ENCODE results near the gene SLC8A1. TPM values are rescaled to one million over a fixed set of nuclear protein-coding genes. Genes with fewer than 3 reads are reported as not detected.

Gene SLC8A1
- total and polyA plus RNA-seq, 2 donors (not counting 1 experiment from before 2014, with no cell fraction given), result 17.4 to 109 TPM

DNA sequence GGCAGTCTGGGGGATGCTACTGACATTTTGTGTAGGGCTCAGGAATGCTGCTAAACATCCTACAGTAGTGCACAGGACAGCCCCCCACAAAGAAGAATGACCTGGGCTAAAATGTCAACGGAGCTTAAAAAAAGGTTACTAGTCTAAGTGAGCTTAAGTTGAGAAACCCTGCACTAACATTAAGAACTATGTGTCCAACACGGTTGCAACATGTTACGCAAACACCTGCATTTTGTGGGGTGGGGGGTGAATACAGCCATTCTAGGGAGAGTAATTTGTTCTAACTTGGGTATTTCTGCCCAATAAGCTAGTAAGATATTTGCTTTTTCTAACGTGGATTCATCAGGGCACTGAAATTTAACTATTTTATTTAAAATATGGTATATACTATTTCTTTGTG lies 57.9 kb downstream of the SLC8A1 start:
- no peak overlapping the region for H2AFZ ChIP-seq (ENCODE audit: low read length)
- no peaks in the 10 kb centered on the region for H3K79me2 ChIP-seq (ENCODE audit: control insufficient read depth, insufficient read depth, low read length)
- H3K4me2 ChIP-seq (ENCODE audit: extremely low read depth, insufficient read depth, low read length), result no peak overlapping the region
- no peak for DNase-seq (ENCODE audit: low read depth in 2 of 2)
- TF ChIP-seq EZH2 (IDR thresholded peaks at IDR 0.05; ENCODE audit: low read length, missing control alignments), result no peak
- TF ChIP-seq, protein P1, sequence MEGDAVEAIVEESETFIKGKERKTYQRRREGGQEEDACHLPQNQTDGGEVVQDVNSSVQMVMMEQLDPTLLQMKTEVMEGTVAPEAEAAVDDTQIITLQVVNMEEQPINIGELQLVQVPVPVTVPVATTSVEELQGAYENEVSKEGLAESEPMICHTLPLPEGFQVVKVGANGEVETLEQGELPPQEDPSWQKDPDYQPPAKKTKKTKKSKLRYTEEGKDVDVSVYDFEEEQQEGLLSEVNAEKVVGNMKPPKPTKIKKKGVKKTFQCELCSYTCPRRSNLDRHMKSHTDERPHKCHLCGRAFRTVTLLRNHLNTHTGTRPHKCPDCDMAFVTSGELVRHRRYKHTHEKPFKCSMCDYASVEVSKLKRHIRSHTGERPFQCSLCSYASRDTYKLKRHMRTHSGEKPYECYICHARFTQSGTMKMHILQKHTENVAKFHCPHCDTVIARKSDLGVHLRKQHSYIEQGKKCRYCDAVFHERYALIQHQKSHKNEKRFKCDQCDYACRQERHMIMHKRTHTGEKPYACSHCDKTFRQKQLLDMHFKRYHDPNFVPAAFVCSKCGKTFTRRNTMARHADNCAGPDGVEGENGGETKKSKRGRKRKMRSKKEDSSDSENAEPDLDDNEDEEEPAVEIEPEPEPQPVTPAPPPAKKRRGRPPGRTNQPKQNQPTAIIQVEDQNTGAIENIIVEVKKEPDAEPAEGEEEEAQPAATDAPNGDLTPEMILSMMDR (conservative IDR thresholded peaks at IDR 0.05 in 1 of 2, IDR thresholded peaks at IDR 0.05 in 1 of 2; ENCODE audit: low read depth in 1 of 2, low read length in 2 of 2), result no peak
- H3K4me3 ChIP-seq (replicated peaks in 1 of 4; ENCODE audit: control extremely low read depth in 1 of 4, insufficient read depth in 1 of 4, low read depth in 3 of 4, low read length in 4 of 4), result no peak overlapping the region
- H3K9me3 ChIP-seq (ENCODE audit: control insufficient read depth, insufficient read depth, low read depth, low read length), result no peaks in the 10 kb centered on the region
- peaks cover 7% of the 10 kb centered on the region for H3K4me1 ChIP-seq (ENCODE audit: control insufficient read depth, extremely low read depth, insufficient read depth, low read length)
- no peaks in the 10 kb centered on the region for H3K27me3 ChIP-seq (ENCODE audit: control insufficient read depth, insufficient read depth, low read length)
- no peaks in the 10 kb centered on the region for H3K36me3 ChIP-seq (ENCODE audit: control insufficient read depth, insufficient read depth, low read length)
- H4K20me1 ChIP-seq (ENCODE audit: control insufficient read depth, extremely low read depth, insufficient read depth, low read length), result no peaks in the 10 kb centered on the region
- H3K9ac ChIP-seq (ENCODE audit: insufficient read depth, low read length), result no peak overlapping the region
- no peak overlapping the region for H3K27ac ChIP-seq (ENCODE audit: insufficient read depth, low read length)

GRCh38 chr2:40388161-40388560 lies 63.7 kb downstream of the SLC8A1 start:
- DNase-seq (ENCODE audit: low read depth in 2 of 2), result peak in 1 of 2 donors; percentile 30
- Histone ChIP-seq H3K9me3 (ENCODE audit: control insufficient read depth, insufficient read depth, low read depth, low read length) (no peaks in the 10 kb centered on the region), H3K79me2 (ENCODE audit: control insufficient read depth, insufficient read depth, low read length) (no peaks in the 10 kb centered on the region), H3K27ac (ENCODE audit: insufficient read depth, low read length) (no peak overlapping the region), H2AFZ (ENCODE audit: low read length) (no peak overlapping the region), H3K4me1 (ENCODE audit: control insufficient read depth, extremely low read depth, insufficient read depth, low read length) (no peaks in the 10 kb centered on the region), H3K36me3 (ENCODE audit: control insufficient read depth, insufficient read depth, low read length) (no peaks in the 10 kb centered on the region), H3K4me2 (ENCODE audit: extremely low read depth, insufficient read depth, low read length) (no peak overlapping the region), H3K9ac (ENCODE audit: insufficient read depth, low read length) (no peak overlapping the region), H4K20me1 (ENCODE audit: control insufficient read depth, extremely low read depth, insufficient read depth, low read length) (no peaks in the 10 kb centered on the region), H3K27me3 (ENCODE audit: control insufficient read depth, insufficient read depth, low read length) (no peaks in the 10 kb centered on the region), H3K4me3 (replicated peaks in 1 of 4; ENCODE audit: control extremely low read depth in 1 of 4, insufficient read depth in 1 of 4, low read depth in 3 of 4, low read length in 4 of 4) (no peak overlapping the region)
- no peak for TF ChIP-seq EZH2 (IDR thresholded peaks at IDR 0.05; ENCODE audit: low read length, missing control alignments)
- TF ChIP-seq, protein P1 (conservative IDR thresholded peaks at IDR 0.05 in 1 of 2, IDR thresholded peaks at IDR 0.05 in 1 of 2; ENCODE audit: low read depth in 1 of 2, low read length in 2 of 2), result no peak

DNA sequence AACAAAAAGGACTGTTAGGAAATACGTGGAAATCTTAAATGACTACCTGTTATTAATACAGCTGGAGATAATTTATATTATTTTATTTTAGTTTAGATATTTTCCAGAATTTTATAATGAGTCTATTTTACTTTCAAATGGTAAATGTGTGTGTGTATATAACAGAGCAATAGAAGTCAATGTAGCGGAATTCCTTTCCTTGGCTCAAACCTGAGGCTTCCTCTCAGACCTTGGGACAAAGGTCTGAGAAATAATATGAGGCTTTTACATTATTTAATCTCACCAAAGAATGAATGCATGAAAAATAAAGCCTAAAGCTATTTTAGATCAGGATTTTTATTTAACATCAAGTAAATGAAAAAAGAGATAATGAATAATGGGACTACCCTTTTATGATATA lies 65.7 kb downstream of the SLC8A1 start:
- Histone ChIP-seq H3K9me3 (ENCODE audit: control insufficient read depth, insufficient read depth, low read depth, low read length) (no peaks in the 10 kb centered on the region), H3K27ac (ENCODE audit: insufficient read depth, low read length) (no peak overlapping the region), H3K36me3 (ENCODE audit: control insufficient read depth, insufficient read depth, low read length) (no peaks in the 10 kb centered on the region), H3K4me3 (replicated peaks in 1 of 4; ENCODE audit: control extremely low read depth in 1 of 4, insufficient read depth in 1 of 4, low read depth in 3 of 4, low read length in 4 of 4) (no peak overlapping the region), H2AFZ (ENCODE audit: low read length) (no peak overlapping the region), H3K4me1 (ENCODE audit: control insufficient read depth, extremely low read depth, insufficient read depth, low read length) (no peaks in the 10 kb centered on the region), H3K79me2 (ENCODE audit: control insufficient read depth, insufficient read depth, low read length) (no peaks in the 10 kb centered on the region), H3K9ac (ENCODE audit: insufficient read depth, low read length) (no peak overlapping the region), H3K27me3 (ENCODE audit: control insufficient read depth, insufficient read depth, low read length) (no peaks in the 10 kb centered on the region), H3K4me2 (ENCODE audit: extremely low read depth, insufficient read depth, low read length) (no peak overlapping the region), H4K20me1 (ENCODE audit: control insufficient read depth, extremely low read depth, insufficient read depth, low read length) (no peaks in the 10 kb centered on the region)
- TF ChIP-seq, protein P1 (conservative IDR thresholded peaks at IDR 0.05 in 1 of 2, IDR thresholded peaks at IDR 0.05 in 1 of 2; ENCODE audit: low read depth in 1 of 2, low read length in 2 of 2), result no peak
- no peak for TF ChIP-seq EZH2 (IDR thresholded peaks at IDR 0.05; ENCODE audit: low read length, missing control alignments)
- no peak for DNase-seq (ENCODE audit: low read depth in 2 of 2)
